ENCODE measurements around the gene C1orf174.

DNA sequence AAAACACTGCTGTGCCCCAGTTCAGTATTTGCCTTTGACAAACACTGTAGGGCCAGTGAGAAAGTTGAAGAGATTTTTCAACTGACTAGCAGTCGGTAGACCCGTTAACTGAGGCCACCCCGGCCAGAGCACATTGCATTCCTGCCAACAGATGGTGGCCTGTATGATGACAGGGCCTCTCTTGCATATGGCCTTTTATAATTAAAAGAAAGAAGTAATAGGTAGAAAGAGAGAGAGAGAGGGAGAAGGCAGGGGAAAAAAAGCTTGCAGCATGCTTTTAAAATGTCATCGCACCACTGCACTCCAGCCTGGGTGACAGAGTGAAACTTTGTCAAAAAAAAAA lies 4.7 kb upstream of the C1orf174 start:
- TF ChIP-seq ARNTL (CRISPR knock-in tag; IDR thresholded peaks at IDR 0.05; ENCODE audit: borderline replicate concordance, low read depth) (no peak), TCF4 (CRISPR knock-in tag; IDR thresholded peaks at IDR 0.05; ENCODE audit: borderline replicate concordance) (no peak), ZC3H10 (CRISPR knock-in tag; IDR thresholded peaks at IDR 0.05) (no peak), RARB (CRISPR knock-in tag; IDR thresholded peaks at IDR 0.05) (no peak)
- TF ChIP-seq, protein P1, sequence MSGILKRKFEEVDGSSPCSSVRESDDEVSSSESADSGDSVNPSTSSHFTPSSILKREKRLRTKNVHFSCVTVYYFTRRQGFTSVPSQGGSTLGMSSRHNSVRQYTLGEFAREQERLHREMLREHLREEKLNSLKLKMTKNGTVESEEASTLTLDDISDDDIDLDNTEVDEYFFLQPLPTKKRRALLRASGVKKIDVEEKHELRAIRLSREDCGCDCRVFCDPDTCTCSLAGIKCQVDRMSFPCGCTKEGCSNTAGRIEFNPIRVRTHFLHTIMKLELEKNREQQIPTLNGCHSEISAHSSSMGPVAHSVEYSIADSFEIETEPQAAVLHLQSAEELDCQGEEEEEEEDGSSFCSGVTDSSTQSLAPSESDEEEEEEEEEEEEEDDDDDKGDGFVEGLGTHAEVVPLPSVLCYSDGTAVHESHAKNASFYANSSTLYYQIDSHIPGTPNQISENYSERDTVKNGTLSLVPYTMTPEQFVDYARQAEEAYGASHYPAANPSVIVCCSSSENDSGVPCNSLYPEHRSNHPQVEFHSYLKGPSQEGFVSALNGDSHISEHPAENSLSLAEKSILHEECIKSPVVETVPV (CRISPR knock-in tag; IDR thresholded peaks at IDR 0.05) = no peak
